Measurements from ENCODE around the gene CCDC201.

The CCDC201 gene

DNA sequence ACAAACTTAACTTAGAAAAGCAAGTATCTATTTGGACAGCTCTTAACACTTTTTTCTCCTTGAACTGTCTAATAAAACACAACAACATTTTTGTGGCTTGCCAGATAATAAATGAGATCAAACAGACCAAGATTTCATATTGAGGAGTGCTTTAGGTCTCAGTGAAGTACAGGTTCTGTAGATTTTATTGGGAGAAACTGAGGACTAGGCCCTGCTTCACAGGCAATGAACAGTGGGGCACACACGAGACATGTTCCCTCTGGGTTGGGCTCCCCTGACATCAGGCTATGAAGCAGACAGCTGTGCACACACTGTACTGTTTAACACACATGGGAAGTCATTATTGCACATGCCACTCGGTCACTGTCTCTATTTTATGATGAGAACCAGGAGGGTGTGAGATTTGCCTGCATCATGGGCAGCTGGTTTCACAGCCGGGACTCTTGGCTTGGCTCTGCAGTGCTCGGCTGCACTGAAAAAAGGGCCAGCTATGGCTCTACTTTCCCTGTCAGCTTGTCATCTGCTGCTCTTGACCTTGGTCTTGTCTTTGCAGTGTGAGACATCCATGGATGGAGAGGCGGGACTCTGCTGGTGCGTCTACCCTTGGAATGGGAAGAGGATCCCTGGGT lies 19.6 kb upstream of the CCDC201 start:
- Histone ChIP-seq H3K4me3 (ENCODE audit: low read length) (no peak overlapping the region), H3K4me2 (ENCODE audit: low read length) (no peak overlapping the region), H3K4me1 (ENCODE audit: control insufficient read depth, insufficient read depth, low read length) (peaks cover 20% of the 10 kb centered on the region), H3K36me3 (ENCODE audit: insufficient read depth, low read length) (no peaks in the 10 kb centered on the region), H3K9me3 (replicated peaks; ENCODE audit: low read length) (no peaks in the 10 kb centered on the region), H3K9ac (ENCODE audit: low read depth, low read length) (no peak overlapping the region), H3K27me3 (ENCODE audit: control insufficient read depth, insufficient read depth, low read length) (no peaks in the 10 kb centered on the region)

- no peak overlapping the region for H3K4me2 ChIP-seq (ENCODE audit: low read length)
- H3K4me3 ChIP-seq (ENCODE audit: low read length): no peak overlapping the region
- no peaks in the 10 kb centered on the region for H3K36me3 ChIP-seq (ENCODE audit: insufficient read depth, low read length)
- no peaks in the 10 kb centered on the region for H3K27me3 ChIP-seq (ENCODE audit: control insufficient read depth, insufficient read depth, low read length)
- H3K4me1 ChIP-seq (ENCODE audit: control insufficient read depth, insufficient read depth, low read length): peaks cover 27% of the 10 kb centered on the region
- H3K9me3 ChIP-seq (replicated peaks; ENCODE audit: low read length): no peaks in the 10 kb centered on the region
- H3K9ac ChIP-seq (ENCODE audit: low read depth, low read length): no peak overlapping the region
Observed at GRCh38 chr7:45891462-45892402, 18.9 kb upstream of the CCDC201 start.

GRCh38 chr7:45890902-45891461 lies 18.1 kb upstream of the CCDC201 start:
- Histone ChIP-seq H3K4me3 (ENCODE audit: low read length) (no peak overlapping the region), H3K36me3 (ENCODE audit: insufficient read depth, low read length) (no peaks in the 10 kb centered on the region), H3K27me3 (ENCODE audit: control insufficient read depth, insufficient read depth, low read length) (no peaks in the 10 kb centered on the region), H3K9me3 (replicated peaks; ENCODE audit: low read length) (no peaks in the 10 kb centered on the region), H3K9ac (ENCODE audit: low read depth, low read length) (no peak overlapping the region), H3K4me2 (ENCODE audit: low read length) (no peak overlapping the region), H3K4me1 (ENCODE audit: control insufficient read depth, insufficient read depth, low read length) (peaks cover 34% of the 10 kb centered on the region)

GRCh38 chr7:45890125-45890901 lies 17.4 kb upstream of the CCDC201 start:
- Histone ChIP-seq H3K9ac (ENCODE audit: low read depth, low read length) (no peak overlapping the region), H3K36me3 (ENCODE audit: insufficient read depth, low read length) (no peaks in the 10 kb centered on the region), H3K9me3 (replicated peaks; ENCODE audit: low read length) (no peaks in the 10 kb centered on the region), H3K4me1 (ENCODE audit: control insufficient read depth, insufficient read depth, low read length) (peaks cover 41% of the 10 kb centered on the region), H3K4me2 (ENCODE audit: low read length) (no peak overlapping the region), H3K4me3 (ENCODE audit: low read length) (no peak overlapping the region), H3K27me3 (ENCODE audit: control insufficient read depth, insufficient read depth, low read length) (no peaks in the 10 kb centered on the region)

GRCh38 chr7:45889367-45890067 lies 16.6 kb upstream of the CCDC201 start:
- H3K9me3 ChIP-seq (replicated peaks; ENCODE audit: low read length): no peaks in the 10 kb centered on the region
- peak overlapping the region; percentile 70 for H3K4me3 ChIP-seq (ENCODE audit: low read length)
- peaks cover 49% of the 10 kb centered on the region for H3K4me1 ChIP-seq (ENCODE audit: control insufficient read depth, insufficient read depth, low read length)
- H3K27me3 ChIP-seq (ENCODE audit: control insufficient read depth, insufficient read depth, low read length): no peaks in the 10 kb centered on the region
- H3K36me3 ChIP-seq (ENCODE audit: insufficient read depth, low read length): no peaks in the 10 kb centered on the region
- no peak overlapping the region for H3K9ac ChIP-seq (ENCODE audit: low read depth, low read length)
- peak overlapping the region; percentile 88 for H3K4me2 ChIP-seq (ENCODE audit: low read length)

- H3K27me3 ChIP-seq (ENCODE audit: control insufficient read depth, insufficient read depth, low read length): no peaks in the 10 kb centered on the region
- H3K4me1 ChIP-seq (ENCODE audit: control insufficient read depth, insufficient read depth, low read length): peaks cover 52% of the 10 kb centered on the region
- H3K4me2 ChIP-seq (ENCODE audit: low read length): peak overlapping the region; percentile 88
- H3K4me3 ChIP-seq (ENCODE audit: low read length): peak overlapping the region; percentile 70
- H3K9ac ChIP-seq (ENCODE audit: low read depth, low read length): no peak overlapping the region
- no peaks in the 10 kb centered on the region for H3K36me3 ChIP-seq (ENCODE audit: insufficient read depth, low read length)
- no peaks in the 10 kb centered on the region for H3K9me3 ChIP-seq (replicated peaks; ENCODE audit: low read length)
Observed at GRCh38 chr7:45888993-45889366, 16.1 kb upstream of the CCDC201 start.

DNA sequence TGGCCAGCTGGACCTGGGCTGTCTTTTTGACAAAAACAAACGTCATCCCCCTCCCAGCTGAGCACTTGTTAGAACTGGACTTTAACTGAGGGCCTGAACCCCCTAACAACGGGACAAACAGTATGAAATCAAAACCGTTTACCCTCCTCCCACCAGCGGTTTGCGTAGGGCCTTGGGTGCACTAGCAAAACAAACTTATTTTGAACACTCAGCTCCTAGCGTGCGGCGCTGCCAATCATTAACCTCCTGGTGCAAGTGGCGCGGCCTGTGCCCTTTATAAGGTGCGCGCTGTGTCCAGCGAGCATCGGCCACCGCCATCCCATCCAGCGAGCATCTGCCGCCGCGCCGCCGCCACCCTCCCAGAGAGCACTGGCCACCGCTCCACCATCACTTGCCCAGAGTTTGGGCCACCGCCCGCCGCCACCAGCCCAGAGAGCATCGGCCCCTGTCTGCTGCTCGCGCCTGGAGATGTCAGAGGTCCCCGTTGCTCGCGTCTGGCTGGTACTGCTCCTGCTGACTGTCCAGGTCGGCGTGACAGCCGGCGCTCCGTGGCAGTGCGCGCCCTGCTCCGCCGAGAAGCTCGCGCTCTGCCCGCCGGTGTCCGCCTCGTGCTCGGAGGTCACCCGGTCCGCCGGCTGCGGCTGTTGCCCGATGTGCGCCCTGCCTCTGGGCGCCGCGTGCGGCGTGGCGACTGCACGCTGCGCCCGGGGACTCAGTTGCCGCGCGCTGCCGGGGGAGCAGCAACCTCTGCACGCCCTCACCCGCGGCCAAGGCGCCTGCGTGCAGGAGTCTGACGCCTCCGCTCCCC lies 15.5 kb upstream of the CCDC201 start, which contains the start of gene IGFBP1:
IGFBP1 (plus strand) TSS at position 304 of the 808 bp plus-strand sequence; CDS start at position 469, 165 bp downstream.
- Histone ChIP-seq H3K9me3 (replicated peaks; ENCODE audit: low read length) (no peaks in the 10 kb centered on the region), H3K27me3 (ENCODE audit: control insufficient read depth, insufficient read depth, low read length) (no peaks in the 10 kb centered on the region), H3K4me2 (ENCODE audit: low read length) (peak within 1 kb of the TSS; percentile 88), H3K36me3 (ENCODE audit: insufficient read depth, low read length) (no peaks in the 10 kb centered on the region), H3K4me1 (ENCODE audit: control insufficient read depth, insufficient read depth, low read length) (peaks cover 52% of the 10 kb centered on the region), H3K9ac (ENCODE audit: low read depth, low read length) (peak within 1 kb of the TSS; percentile 69), H3K4me3 (ENCODE audit: low read length) (peak within 1 kb of the TSS; percentile 70)

- Histone ChIP-seq H3K27me3 (ENCODE audit: control insufficient read depth, insufficient read depth, low read length) (no peaks in the 10 kb centered on the region), H3K4me3 (ENCODE audit: low read length) (no peak overlapping the region), H3K4me2 (ENCODE audit: low read length) (no peak overlapping the region), H3K4me1 (ENCODE audit: control insufficient read depth, insufficient read depth, low read length) (peaks cover 60% of the 10 kb centered on the region), H3K9ac (ENCODE audit: low read depth, low read length) (no peak overlapping the region), H3K9me3 (replicated peaks; ENCODE audit: low read length) (no peaks in the 10 kb centered on the region), H3K36me3 (ENCODE audit: insufficient read depth, low read length) (no peaks in the 10 kb centered on the region)
Observed at GRCh38 chr7:45886931-45887667, 14.2 kb upstream of the CCDC201 start.

- peak overlapping the region; percentile 51 for H3K4me2 ChIP-seq (ENCODE audit: low read length)
- no peaks in the 10 kb centered on the region for H3K36me3 ChIP-seq (ENCODE audit: insufficient read depth, low read length)
- no peaks in the 10 kb centered on the region for H3K9me3 ChIP-seq (replicated peaks; ENCODE audit: low read length)
- H3K4me3 ChIP-seq (ENCODE audit: low read length): peak overlapping the region; percentile 2
- H3K27me3 ChIP-seq (ENCODE audit: control insufficient read depth, insufficient read depth, low read length): no peaks in the 10 kb centered on the region
- peaks cover 70% of the 10 kb centered on the region for H3K4me1 ChIP-seq (ENCODE audit: control insufficient read depth, insufficient read depth, low read length)
- H3K9ac ChIP-seq (ENCODE audit: low read depth, low read length): peak overlapping the region; percentile 61
Observed at GRCh38 chr7:45885264-45885882, 12.5 kb upstream of the CCDC201 start.

Data from skeletal muscle satellite cell (primary cell).